Mesenchymal stem cell (in vitro differentiated cells and primary cell): ENCODE data around the gene BRWD1. TPM values are rescaled to one million over a fixed set of nuclear protein-coding genes. Genes with fewer than 3 reads are reported as not detected.
"Not testable (repeated sequence)": the region's sequence is repeated elsewhere in the genome, so short reads cannot be mapped to it uniquely, and the experiment has no call there.

ENCODE experiments used
- DNase-seq: peaks from one replicate; pipeline ENCODE4 v3.0.0-alpha.2; 2013
- H2AFZ ChIP-seq: one replicate; pipeline ENCODE4 v1.6.1; 2013; ENCODE audit warnings: low read depth, mild to moderate bottlenecking, control low read depth, inconsistent platforms, low read length, moderate library complexity
- H2AK5ac ChIP-seq: 2 replicates; pipeline ENCODE4 v1.6.1; 2013; ENCODE audit warnings: low read length, moderate library complexity, mild to moderate bottlenecking, inconsistent platforms; ENCODE audit not compliant: severe bottlenecking
- H2BK120ac ChIP-seq: one replicate; pipeline ENCODE4 v1.6.1; 2013; ENCODE audit warnings: low read depth, mild to moderate bottlenecking, inconsistent platforms, low read length, moderate library complexity
- H2BK12ac ChIP-seq, 2 experiments: one replicate each; pipeline ENCODE4 v1.6.1; 2013; ENCODE audit warnings: inconsistent platforms in 2 of 2, low read length in 2 of 2, mild to moderate bottlenecking in 2 of 2, moderate library complexity in 2 of 2, control low read depth in 1 of 2
- H2BK15ac ChIP-seq: one replicate; pipeline ENCODE4 v1.6.1; 2013; ENCODE audit warnings: mild to moderate bottlenecking, low read depth, inconsistent platforms; ENCODE audit not compliant: poor library complexity, severe bottlenecking
- H2BK5ac ChIP-seq: 2 replicates; pipeline ENCODE4 v1.6.1; 2013; ENCODE audit warnings: low read depth, mild to moderate bottlenecking, low read length, control low read depth, inconsistent platforms; ENCODE audit not compliant: poor library complexity, severe bottlenecking
- H3K14ac ChIP-seq, 2 experiments: one replicate each; pipeline ENCODE4 v1.6.1; 2013; ENCODE audit warnings: inconsistent platforms in 2 of 2, low read length in 2 of 2, control low read depth in 1 of 2, mild to moderate bottlenecking in 1 of 2, moderate library complexity in 1 of 2
- H3K18ac ChIP-seq, 2 experiments: one replicate each; pipeline ENCODE4 v1.6.1; 2013; ENCODE audit warnings: inconsistent platforms in 2 of 2, low read length in 2 of 2, control low read depth in 1 of 2, low read depth in 1 of 2, mild to moderate bottlenecking in 1 of 2
- H3K23ac ChIP-seq, 2 experiments: one replicate each; pipeline ENCODE4 v1.6.1; 2013; ENCODE audit warnings: inconsistent platforms in 2 of 2, low read length in 2 of 2, mild to moderate bottlenecking in 2 of 2, moderate library complexity in 2 of 2, control low read depth in 1 of 2
- H3K27ac ChIP-seq: 2 replicates; pipeline ENCODE4 v1.5.1; 2013; ENCODE audit warnings: mild to moderate bottlenecking, moderate library complexity, low read length, control low read depth, inconsistent platforms; ENCODE audit not compliant: poor library complexity, severe bottlenecking
- H3K27me3 ChIP-seq, 2 experiments: 2 replicates each; pipeline versions ENCODE4 v1.6.1 to v1.7.0; 2013; ENCODE audit warnings: low read length in 2 of 2, mild to moderate bottlenecking in 2 of 2, moderate library complexity in 2 of 2, control low read depth in 1 of 2, inconsistent platforms in 1 of 2; ENCODE audit not compliant: control insufficient read depth in 1 of 2, insufficient read depth in 1 of 2
- H3K36me3 ChIP-seq, 2 experiments: 2 replicates each; pipeline versions ENCODE4 v1.6.1 to v1.7.0; 2013; ENCODE audit warnings: low read length in 2 of 2, control low read depth in 1 of 2, inconsistent platforms in 1 of 2, low read depth in 1 of 2, mild to moderate bottlenecking in 1 of 2; ENCODE audit not compliant: insufficient read depth in 2 of 2, control insufficient read depth in 1 of 2
- H3K4ac ChIP-seq, 2 experiments: one replicate each; pipeline ENCODE4 v1.6.1; 2013; ENCODE audit warnings: inconsistent platforms in 2 of 2, low read length in 2 of 2, mild to moderate bottlenecking in 2 of 2, moderate library complexity in 2 of 2, control low read depth in 1 of 2, low read depth in 1 of 2
- H3K4me1 ChIP-seq: 2 replicates; pipeline ENCODE4 v1.6.1; 2013; ENCODE audit warnings: low read depth, low read length, control low read depth; ENCODE audit not compliant: control insufficient read depth, insufficient read depth
- H3K4me2 ChIP-seq: 2 replicates; pipeline ENCODE4 v1.6.1; 2013; ENCODE audit warnings: low read length, mild to moderate bottlenecking, inconsistent platforms; ENCODE audit not compliant: poor library complexity, severe bottlenecking
- H3K4me3 ChIP-seq, 2 experiments: 2 replicates each; pipeline versions ENCODE4 v1.5.1 to v1.7.0; 2013; ENCODE audit warnings: low read length in 2 of 2, mild to moderate bottlenecking in 2 of 2, control low read depth in 1 of 2, low read depth in 1 of 2; ENCODE audit not compliant: insufficient read depth in 1 of 2
- H3K79me1 ChIP-seq: replicated peaks from 2 replicates; pipeline ENCODE4 v1.6.1; 2013; ENCODE audit warnings: mild to moderate bottlenecking, control low read depth, low read length, inconsistent platforms; ENCODE audit not compliant: poor library complexity, severe bottlenecking
- H3K9ac ChIP-seq: 2 replicates; pipeline ENCODE4 v1.7.0; 2013; ENCODE audit warnings: mild to moderate bottlenecking, low read length, moderate library complexity
- H3K9me3 ChIP-seq: 2 replicates; pipeline ENCODE4 v1.7.0; 2013; ENCODE audit warnings: mild to moderate bottlenecking, low read length; ENCODE audit not compliant: control insufficient read depth
- H4K8ac ChIP-seq: one replicate; pipeline ENCODE4 v1.6.1; 2013; ENCODE audit warnings: inconsistent platforms, mild to moderate bottlenecking, low read length, moderate library complexity
- H4K91ac ChIP-seq: one replicate; pipeline ENCODE4 v1.6.1; 2013; ENCODE audit warnings: mild to moderate bottlenecking, low read length, inconsistent platforms
- WGBS: methylation state at CpG from one replicate; pipeline ENCODE4 v1.1.7; 2013; ENCODE audit warnings: mixed read lengths; 5-methylcytosine and 5-hydroxymethylcytosine counted together
- small RNA-seq: library from polyadenylated mRNA; stranded (forward); fragments of <200 nt; extraction: miRNeasy Mini kit (QIAGEN cat#:217004); gene quantifications from one replicate; pipeline ENCODE3, GENCODE V24; 2013; ENCODE audit warnings: low read depth

Gene BRWD1

DNA sequence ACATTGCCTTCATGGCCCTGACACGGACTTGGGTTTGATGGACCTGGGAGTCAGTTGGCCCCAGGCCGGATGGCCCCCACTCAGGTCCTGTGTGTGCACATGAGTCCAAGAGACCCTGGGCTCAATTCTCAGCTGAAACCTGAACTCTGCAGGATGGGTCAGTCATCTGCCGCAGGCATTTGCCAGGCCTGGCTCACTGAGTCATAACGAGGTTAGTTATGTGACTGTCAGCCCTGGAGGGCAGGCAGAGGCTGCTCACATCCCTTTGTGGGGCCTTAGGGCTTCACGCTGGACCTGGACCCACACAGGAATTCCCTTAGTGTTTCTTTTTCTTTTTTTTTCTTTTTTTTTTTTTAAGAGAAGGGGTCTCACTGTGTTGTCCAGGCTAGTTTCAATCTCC is 176.7 kb downstream of the BRWD1 start:
- Histone ChIP-seq H2BK12ac (peak overlapping the region; percentile 51 to 79), H3K9me3 (no peaks in the 10 kb centered on the region), H3K4me3 (no peak overlapping the region), H3K27me3 (peaks cover 0 to 22% of the 10 kb centered on the region in 2 experiments), H2BK15ac (peak overlapping the region; percentile 96), H2AK5ac (no peak overlapping the region), H3K36me3 (peaks cover 0 to 3% of the 10 kb centered on the region in 2 experiments), H3K4me2 (no peak overlapping the region), H4K8ac (no peak overlapping the region), H2BK5ac (no peak overlapping the region), H3K4ac (no peak overlapping the region), H3K79me1 (no peaks in the 10 kb centered on the region), H2BK120ac (peak overlapping the region; percentile 76), H3K18ac (peak overlapping the region; percentile 46 to 61), H4K91ac (peak overlapping the region; percentile 5), H3K4me1 (peaks cover 13% of the 10 kb centered on the region), H3K14ac (no peak overlapping the region), H2AFZ (no peak overlapping the region), H3K9ac (peak overlapping the region; percentile 52), H3K23ac (no peak overlapping the region), H3K27ac (peak overlapping the region; percentile 83)
- WGBS = 50% methylated on average over 4 of the region's 5 CpGs
- peak; percentile 64 for DNase-seq

DNA sequence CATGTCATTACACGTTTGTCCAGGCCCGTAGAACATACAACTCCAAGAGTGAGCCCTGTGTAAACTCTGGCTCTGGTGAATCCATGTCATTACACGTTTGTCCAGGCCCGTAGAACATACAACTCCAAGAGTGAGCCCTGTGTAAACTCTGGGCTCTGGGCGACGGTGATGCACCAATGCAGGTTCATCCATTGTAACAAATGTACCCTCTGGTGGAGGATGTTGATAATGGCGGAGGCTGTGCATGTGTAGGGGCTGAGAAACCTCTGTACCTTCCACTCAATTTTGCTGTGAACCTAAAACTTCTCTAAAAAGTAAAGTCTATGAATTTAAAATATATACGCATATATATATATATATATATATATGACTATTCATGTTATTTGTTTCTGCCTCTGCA is 177.3 kb downstream of the BRWD1 start:
- H3K9me3 ChIP-seq, H2BK15ac ChIP-seq, H3K36me3 ChIP-seq, H2BK120ac ChIP-seq, H3K23ac ChIP-seq, H3K18ac ChIP-seq, H2AK5ac ChIP-seq, H4K8ac ChIP-seq, H3K4me2 ChIP-seq, H3K79me1 ChIP-seq, H3K27ac ChIP-seq, H2BK5ac ChIP-seq, H3K14ac ChIP-seq, H3K4ac ChIP-seq, H3K4me3 ChIP-seq, H4K91ac ChIP-seq, H3K9ac ChIP-seq, H2AFZ ChIP-seq: not testable (repeated sequence)
- Histone ChIP-seq H3K27me3 (peaks cover 0 to 19% of the 10 kb centered on the region in 2 experiments), H3K4me1 (peaks cover 13% of the 10 kb centered on the region), H2BK12ac (peak overlapping the region in 1 of 2 experiments; percentile 73)
- 82% methylated on average over 6 of the region's 8 CpGs for WGBS
- DNase-seq = peak; percentile 56

DNA sequence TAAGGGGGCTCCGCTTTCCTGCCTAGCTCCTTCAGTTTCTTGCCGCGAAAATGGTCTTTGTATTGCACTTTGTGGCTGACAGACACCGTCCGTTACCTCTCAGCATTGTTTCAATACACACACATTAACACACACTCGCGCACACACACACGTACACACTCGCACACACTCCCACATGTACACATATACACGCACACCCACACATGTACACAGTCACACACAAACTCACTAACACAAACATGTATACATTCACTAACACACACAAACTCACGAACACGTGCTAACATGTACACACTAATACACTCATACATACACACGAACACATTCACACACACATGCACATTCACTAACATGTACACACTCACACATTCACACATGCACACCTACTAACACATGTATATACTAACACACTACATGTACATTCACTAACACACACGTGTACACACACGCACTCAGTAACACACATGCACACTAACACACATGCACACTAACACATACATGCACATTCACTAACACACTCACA is 179.1 kb downstream of the BRWD1 start:
- no peak overlapping the region for H4K8ac ChIP-seq
- no peak overlapping the region for H3K9ac ChIP-seq
- peaks cover 10% of the 10 kb centered on the region for H3K9me3 ChIP-seq
- DNase-seq = no peak
- peaks cover 0 to 10% of the 10 kb centered on the region in 2 experiments for H3K27me3 ChIP-seq
- peak overlapping the region in 1 of 2 experiments; percentile 71 for H3K14ac ChIP-seq
- no peak overlapping the region for H2AK5ac ChIP-seq
- no peak overlapping the region for H2BK5ac ChIP-seq
- no peak overlapping the region for H3K23ac ChIP-seq
- H3K4ac ChIP-seq = no peak overlapping the region
- H3K4me1 ChIP-seq = peaks cover 13% of the 10 kb centered on the region
- no peak overlapping the region for H3K4me3 ChIP-seq
- H4K91ac ChIP-seq = peak overlapping the region; percentile 74
- peaks cover 0 to 3% of the 10 kb centered on the region in 2 experiments for H3K36me3 ChIP-seq
- no peak overlapping the region for H3K27ac ChIP-seq
- peak overlapping the region in 1 of 2 experiments; percentile 46 for H3K18ac ChIP-seq
- H3K79me1 ChIP-seq = no peaks in the 10 kb centered on the region
- H3K4me2 ChIP-seq = no peak overlapping the region
- no peak overlapping the region for H2BK120ac ChIP-seq
- 94% methylated on average over 15 of the region's 15 CpGs for WGBS
- H2BK15ac ChIP-seq = no peak overlapping the region
- H2BK12ac ChIP-seq = peak overlapping the region in 1 of 2 experiments; percentile 57
- H2AFZ ChIP-seq = no peak overlapping the region

Small RNA genes lying within 50 kb of the gene (small RNA-seq; reads per million reads assigned to genes)
- not detected for gene RF00019
